HG03571 (cell line): Measurements from ENCODE around the gene CDH18.

ENCODE experiments used
- ATAC-seq: cut with Tn5 transposase; IDR thresholded peaks from one replicate; pipeline ENCODE4 v1.9.1; 2021; ENCODE audit not compliant: unreplicated experiment

The CDH18 gene, protein sequence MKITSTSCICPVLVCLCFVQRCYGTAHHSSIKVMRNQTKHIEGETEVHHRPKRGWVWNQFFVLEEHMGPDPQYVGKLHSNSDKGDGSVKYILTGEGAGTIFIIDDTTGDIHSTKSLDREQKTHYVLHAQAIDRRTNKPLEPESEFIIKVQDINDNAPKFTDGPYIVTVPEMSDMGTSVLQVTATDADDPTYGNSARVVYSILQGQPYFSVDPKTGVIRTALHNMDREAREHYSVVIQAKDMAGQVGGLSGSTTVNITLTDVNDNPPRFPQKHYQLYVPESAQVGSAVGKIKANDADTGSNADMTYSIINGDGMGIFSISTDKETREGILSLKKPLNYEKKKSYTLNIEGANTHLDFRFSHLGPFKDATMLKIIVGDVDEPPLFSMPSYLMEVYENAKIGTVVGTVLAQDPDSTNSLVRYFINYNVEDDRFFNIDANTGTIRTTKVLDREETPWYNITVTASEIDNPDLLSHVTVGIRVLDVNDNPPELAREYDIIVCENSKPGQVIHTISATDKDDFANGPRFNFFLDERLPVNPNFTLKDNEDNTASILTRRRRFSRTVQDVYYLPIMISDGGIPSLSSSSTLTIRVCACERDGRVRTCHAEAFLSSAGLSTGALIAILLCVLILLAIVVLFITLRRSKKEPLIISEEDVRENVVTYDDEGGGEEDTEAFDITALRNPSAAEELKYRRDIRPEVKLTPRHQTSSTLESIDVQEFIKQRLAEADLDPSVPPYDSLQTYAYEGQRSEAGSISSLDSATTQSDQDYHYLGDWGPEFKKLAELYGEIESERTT

DNA sequence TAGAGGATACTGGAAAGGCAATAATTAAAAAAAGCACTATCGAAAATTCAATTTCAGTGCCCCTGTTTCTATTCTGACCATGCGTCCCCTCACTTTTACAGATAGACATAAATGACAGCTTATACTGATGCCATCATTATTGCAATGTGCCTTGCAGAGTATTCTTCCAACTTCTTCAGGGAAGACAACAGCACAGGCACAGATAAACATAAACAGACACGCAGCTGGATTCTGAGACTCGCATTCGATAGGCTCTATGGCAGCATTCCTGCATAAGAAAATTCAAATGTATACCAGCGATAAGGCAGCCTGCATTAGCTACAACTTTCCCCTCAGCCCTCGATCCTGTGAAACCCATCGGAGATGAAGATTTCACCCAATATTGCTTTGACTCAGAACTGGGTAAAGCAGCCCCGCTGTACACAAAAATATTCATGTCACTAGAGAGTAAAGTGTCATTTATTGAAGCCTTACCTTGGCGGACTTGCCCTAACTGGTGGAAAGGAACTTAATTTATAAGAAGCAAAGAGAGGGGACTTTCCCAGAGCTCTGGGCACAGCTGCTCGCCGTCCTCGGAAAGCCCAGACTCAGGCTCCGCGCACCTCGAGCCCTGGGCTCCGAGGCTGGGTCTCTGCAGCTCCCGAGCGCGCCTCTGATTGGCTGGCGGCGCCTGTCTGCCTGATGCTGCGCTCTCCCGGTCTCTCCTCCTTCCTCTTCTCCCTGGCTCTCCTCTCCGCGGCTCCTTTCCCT is at the start of gene CDH18:
Gene CDH18 (minus strand): TSS at position 589 of the 750 bp plus-strand sequence. CDS start 149,214 bp downstream, outside the sequence.
- no peak for ATAC-seq

DNA sequence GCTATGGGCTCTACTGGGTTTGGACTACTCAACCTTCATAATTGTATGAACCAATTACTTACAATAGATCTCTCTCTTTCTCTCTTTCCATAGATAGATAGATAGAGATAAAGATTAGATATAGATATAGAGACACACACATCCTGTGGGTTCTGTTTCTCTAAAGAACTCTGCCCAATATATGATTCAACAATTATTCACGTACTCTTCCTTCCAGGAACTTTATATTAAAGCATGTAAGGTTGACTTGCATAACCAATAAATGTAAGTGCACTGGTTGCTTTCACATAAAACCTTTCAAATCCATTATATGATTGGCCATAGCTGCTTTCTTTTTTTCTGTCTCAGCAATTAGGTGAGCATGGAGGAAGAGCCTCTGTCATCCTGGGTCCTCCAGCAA is 46.7 kb upstream of the CDH18 start:
- ATAC-seq, result no peak

DNA sequence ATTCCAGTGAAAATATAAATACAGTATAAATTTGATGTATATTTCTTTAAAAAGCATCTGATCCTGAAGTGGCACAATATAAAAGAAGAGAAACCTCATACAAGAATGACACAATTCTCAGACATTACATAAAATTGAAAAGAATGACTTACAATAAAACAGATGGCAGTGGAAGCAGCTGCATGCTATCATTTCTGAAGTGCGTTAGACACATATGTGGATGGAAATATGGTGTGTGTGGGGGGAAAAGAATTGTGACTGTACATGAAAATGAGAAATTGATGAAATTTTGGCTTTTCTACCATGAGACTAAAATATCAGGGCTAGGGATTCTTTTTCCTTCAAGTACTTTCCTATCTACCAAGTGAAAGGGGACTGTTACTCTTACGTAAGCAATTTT is 45.9 kb upstream of the CDH18 start:
- no peak for ATAC-seq

DNA sequence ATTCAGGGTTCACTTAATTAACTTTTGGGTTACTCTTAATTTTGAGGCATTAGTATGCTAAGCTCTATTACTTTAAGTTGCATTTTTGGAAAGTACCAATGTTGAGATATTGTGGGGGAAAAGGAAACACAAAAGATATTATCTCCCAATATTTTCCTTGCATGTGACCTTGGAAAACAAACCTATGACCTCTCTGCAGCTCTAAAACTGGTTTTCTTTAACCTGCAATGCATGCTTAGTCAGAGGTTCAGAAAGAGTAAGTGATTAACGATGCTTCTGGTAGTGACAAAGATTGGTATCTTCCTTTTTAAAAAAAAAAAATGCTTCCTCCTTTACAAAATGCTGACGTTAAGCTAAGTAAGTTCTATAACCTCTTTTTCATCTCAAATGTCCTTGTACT is 44.9 kb upstream of the CDH18 start:
- ATAC-seq, result no peak

DNA sequence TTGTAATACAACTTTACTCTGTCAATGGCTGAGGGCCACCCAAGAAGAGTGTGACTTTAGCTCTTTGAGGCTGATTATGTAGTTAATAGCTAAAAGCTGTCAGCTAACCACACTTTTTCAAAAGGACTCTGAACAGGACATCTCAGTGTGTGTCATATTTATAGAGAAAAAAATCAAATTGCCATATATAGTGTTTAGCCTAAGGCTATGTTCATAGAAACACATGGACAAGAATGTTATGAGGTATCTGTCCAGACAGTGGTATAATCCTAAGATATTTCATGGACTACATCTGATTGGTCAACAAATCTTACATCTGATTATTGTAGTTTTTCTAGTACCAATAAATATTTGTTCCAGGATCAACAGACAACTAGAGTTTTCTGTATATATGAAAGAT is 42.1 kb upstream of the CDH18 start:
- no peak for ATAC-seq

DNA sequence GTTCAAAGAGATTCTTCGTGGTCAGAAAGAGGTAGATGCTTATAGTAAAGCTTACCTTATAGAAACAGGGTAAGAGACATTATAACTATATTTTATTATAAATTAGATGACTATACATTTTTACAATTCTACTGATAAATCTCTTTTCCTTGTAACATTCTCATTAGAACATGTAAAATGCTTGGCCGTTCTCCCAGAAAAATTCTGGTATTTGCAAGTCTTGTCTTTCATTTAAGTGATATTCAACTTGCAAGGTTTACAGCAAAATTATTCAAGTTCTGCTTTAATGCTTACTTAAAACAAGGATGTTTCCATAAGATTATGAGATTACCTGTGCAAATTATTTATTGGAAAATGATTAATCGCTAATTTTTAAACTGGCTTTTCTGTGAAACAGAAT is 41.3 kb upstream of the CDH18 start:
- ATAC-seq, result no peak

DNA sequence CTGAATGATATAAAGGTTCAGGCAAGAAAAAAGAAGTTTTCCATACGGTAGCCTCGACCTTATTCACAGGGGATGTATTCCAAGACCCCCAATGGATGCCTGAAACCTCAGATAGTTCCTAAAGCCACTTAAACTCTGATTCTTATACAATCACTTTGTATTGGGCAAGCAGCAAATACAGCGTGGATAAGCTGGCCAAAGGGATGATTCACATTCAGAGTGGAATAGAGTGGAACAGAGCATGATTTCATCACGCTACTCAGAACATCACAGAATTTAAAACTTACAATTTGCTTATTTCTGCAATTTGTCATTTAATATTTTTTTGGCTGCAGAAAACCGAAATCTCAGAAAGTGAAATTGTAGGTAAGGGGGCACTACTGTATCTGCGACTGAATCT is 40.5 kb upstream of the CDH18 start:
- no peak for ATAC-seq

DNA sequence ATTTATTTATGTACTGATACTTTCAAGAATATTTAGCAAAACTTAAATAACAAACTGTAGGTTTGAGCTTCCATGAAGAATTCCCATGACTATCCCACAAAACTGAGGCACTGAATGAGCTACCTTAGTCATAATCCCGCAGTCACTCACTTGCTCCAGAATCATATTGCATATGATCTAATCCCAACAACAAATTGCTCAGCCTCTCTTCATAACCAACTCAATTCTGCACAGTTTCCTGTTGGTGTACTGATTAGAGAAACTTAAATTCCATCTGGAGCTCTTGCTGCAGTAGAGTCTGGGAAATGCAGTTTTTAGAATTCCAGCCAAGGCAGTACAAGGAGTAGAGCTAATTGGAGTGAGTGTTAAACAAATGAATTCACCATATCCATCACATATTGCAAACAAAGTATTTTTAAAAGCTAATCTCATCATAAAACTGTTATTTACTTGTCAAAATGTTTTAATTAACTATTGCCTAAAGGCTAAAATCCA is 35.7 kb upstream of the CDH18 start:
- ATAC-seq, result no peak

DNA sequence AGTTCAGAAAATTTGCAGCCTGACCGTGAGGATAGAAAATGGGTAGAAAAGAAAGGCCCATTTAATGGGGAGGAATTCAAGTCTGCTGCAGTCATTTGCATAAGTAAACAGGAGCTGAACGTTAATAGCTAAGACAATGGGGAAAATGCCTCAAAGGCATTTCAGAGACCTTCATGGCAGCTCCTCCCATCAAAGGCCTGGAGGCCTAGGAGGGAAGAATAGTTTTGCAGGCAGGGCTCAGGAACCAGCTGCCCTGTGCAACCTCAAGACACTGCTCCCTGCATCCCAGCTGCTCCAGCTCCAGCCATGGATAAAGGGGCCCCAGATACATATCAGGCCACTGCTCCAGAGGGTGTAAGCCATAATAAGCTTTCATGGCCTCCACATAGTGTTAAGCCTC is 32.2 kb upstream of the CDH18 start:
- ATAC-seq, result no peak

DNA sequence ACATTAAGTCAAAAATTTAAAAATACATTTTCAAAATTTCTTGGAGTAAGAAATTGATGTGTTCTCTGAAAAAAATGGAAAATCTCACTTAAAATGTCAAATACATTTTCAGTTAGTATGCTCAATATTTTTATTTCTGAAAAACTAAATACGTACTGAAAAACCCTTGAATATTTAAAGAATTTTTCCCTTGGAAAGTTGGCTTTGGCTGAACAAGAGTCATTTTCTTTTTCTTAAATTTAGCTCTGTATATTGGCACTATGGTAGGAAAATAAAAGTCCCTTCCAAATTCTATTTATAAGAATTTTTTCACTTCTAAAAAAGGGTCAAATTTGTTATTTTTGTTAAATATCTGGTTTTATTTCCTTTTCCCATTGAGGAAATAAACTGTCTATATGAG is 29.0 kb upstream of the CDH18 start:
- ATAC-seq, result no peak

DNA sequence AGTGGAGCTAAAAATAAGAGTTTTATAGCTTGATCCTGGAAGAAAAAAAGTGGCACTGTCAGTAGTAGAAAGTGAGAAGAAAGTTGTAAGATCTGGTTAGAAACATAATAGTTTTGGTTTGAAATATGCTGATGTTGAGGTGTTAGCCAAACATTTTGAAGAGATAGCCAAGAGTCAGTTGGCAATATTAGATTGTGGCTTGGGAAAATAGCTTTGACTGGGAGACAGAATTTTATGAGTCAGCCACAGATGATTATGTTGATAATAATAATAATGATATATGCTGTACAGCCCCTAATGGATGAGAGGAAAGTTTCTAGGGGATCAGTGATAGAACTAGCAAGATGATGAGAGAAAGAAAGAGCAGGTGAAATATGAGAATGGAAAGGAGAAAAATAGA is 12.4 kb upstream of the CDH18 start:
- no peak for ATAC-seq

DNA sequence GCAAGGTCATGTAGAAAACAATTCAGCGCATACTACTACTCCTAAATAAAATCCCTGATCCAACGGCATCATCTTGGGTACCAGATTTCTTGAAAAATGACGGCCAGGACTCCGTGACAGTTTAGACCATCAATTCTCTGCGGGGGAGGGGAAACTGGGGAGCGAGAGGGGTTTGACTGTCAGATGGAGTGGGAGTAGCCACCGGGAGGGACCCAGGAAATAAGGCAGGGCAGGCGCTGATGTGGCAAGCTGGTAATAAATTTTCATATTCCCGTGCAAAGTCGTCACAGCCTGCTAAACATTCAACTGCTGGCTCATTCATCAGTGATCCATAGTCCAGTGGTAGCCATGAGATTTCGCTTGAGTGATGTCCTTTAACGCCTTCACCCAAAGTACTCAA is 457 bp upstream of the CDH18 start:
- no peak for ATAC-seq

DNA sequence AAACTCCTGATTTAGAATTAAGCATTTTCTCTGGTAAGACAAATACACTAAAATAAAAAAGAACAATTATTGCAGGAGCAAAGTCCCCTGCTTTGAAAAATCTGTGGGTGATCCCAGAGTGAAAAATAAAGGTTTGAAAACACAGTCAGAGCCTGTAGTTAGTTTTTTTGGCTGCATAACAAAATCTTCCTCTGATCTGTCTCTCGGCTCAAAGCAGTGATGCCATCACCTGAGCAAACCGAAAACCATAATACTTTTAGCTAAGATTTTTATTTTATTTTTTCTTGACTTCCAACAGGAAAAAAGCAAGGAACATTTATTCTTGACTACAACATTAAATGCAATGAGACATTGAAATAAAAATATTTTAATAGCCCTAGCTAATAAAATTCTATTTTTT is 1.2 kb downstream of the CDH18 start:
- ATAC-seq, result no peak

DNA sequence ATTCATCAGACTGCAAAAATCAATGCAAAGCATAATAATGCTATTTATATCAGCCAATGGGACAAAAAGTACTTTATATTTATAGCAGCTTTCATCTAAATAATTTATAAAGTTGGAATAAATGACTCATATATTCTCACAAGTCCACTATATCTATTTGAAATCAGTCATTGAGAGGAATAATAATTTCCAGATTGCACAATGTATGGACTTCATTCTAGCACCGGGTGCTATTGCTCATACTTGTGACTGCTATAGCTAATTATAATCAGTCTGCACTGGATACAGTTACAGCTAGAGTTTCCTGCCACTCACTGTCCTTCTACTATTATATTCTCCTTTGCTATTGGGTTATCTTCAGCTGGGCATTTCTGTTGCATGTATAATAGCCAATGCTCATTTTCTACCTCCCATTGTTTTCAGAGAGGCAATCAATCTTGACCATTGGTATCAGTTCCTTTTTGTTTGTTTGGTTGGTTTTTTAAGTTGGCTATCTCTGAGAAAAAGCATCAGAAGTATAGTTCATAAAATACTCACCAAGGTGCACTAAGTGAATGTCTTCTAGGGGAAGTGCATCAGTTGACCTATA is 1.9 kb downstream of the CDH18 start:
- no peak for ATAC-seq

DNA sequence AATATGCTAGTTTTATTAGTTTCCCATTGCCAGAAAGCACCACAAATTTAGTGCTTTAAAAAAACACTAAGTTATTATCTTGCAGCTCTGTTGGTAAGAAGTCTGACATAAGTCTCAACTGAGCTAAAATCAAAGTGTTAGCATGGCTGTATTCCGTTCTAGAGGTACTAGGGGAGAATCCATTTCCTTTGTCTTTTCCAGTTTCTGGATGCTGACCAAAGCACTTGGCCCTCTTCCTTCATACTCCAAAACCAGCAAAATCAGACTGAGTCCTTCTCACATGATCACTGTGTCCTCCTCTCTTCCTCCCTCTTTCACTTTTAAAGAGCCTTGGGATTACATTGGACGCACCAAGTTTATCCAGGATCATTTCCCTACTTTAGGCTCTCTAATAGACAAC is 9.5 kb downstream of the CDH18 start:
- no peak for ATAC-seq

DNA sequence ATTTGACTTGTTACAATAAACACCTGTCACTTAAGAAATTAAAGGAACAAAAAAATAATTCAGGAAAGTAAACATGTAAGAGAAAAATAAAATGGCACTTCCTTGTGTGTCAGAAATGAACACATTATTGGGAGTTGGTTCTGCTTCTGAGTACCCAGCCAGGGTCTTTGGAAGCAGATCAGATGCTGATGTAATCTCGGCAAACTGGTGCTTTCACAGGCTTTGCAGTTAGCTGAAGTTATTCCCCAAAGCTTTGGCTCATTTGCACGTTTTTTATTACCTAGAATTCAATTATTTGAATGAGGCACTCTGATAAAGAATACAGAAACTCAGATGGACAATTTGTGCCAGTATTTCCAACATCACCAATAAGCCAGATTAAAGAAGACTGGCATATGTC is 10.9 kb downstream of the CDH18 start:
- ATAC-seq, result no peak

DNA sequence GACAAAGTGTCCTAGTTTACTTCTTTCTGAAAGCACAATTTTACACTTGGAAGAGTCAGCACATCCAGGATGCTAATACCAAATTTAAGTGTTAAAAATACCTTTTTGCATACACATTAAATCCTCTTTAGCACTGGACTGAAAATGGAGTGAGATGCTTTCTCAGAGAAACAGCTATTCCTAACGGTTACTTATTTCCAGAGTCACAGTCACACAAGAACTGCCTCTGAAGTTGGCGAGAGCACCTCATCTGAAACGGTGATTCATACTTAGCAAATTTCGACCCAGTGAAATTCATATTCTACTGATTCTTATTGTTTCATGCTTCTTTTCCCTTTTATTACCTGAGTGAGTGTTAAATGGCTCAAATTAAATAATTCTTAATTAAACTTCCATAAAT is 12.2 kb downstream of the CDH18 start:
- no peak for ATAC-seq

DNA sequence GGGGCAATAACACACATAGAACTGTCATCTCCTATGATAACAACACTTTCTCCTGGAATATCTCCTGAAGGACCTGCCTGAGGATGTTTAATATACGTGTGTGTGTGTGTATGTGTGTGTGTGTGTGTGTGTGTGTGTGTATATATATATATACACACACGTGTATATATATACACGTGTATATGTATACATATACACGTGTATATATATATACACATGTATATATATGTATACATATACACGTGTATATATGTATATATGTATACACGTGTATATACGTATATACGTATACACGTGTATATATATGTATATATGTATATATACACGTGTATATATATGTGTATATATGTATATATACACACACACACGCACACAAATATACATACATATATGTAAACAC is 27.5 kb downstream of the CDH18 start:
- ATAC-seq, result no peak

DNA sequence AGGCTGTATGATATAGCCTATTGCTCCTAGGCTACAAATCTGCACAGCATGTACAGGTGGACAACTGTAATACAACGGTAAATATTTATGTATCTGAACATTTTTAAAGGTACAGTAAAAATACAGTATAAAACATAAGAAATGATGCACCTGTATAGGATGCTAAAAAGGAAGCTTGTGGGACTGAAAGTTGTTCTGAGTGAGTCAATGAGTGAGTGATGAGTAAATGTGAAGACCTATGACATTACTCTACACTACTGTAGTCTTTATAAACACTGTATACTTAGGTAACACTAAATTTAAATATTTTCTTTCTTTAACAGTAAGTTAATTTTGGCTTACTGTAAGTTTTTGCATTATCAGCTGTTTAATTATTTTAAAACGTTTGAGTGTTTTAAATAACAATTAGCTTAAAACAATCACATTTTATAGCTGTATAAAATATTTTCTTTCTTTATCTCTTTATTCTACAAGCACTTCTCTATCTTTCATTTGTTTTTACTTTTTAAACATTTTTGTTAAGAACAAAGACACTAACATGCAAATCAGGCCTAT is 28.1 kb downstream of the CDH18 start:
- no peak for ATAC-seq

DNA sequence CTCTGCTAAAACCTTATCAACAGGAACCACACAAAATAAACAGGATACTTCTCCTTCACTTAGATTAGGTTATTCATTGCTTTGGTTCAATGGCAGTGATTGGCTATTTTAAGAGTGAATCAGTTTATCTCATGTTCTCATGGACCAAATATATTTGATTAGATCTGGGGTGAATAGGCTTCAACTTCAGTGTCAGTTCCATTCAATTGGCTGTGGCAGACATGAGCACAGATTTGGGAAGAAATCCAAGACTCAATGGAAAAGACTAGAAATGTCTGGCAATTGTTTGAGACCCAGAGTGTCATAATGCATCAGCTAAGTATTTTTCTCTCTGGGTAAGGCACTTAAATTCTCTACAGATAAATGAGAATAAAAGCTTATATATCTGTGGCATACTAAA is 37.1 kb downstream of the CDH18 start:
- ATAC-seq, result no peak

DNA sequence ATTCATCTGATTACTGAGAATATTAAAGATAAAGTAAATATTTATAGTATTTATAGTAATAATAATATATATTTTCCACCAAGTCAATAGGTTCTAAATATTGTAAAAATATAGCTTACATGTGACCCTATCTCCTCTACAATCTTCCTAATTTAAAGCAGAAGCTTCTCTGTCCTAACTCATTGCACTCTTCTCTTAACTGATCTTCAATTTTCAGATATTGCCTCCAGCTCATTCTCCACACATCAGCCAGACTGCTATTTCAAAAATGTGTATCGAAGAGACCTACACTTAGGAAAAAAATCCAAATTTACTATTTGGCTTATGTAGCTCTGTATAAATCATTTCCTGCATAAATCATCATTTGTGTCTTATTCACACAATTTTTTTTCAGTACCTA is 47.8 kb downstream of the CDH18 start:
- no peak for ATAC-seq
